HPDE6-E6E7 (cell line): ENCODE data around the gene ZCCHC4.
"Not testable (repeated sequence)": the region's sequence is repeated elsewhere in the genome, so short reads cannot be mapped to it uniquely, and the experiment has no call there.

Experiments
- DNase-seq: peaks from one replicate; pipeline ENCODE4 v3.0.0; 2011; ENCODE audit warnings: missing footprints; ENCODE audit errors: extremely low spot score

The ZCCHC4 gene

GRCh38 chr4:25320773-25321172, 8.2 kb downstream of the ZCCHC4 start:
- peak; percentile 77 for DNase-seq

DNA sequence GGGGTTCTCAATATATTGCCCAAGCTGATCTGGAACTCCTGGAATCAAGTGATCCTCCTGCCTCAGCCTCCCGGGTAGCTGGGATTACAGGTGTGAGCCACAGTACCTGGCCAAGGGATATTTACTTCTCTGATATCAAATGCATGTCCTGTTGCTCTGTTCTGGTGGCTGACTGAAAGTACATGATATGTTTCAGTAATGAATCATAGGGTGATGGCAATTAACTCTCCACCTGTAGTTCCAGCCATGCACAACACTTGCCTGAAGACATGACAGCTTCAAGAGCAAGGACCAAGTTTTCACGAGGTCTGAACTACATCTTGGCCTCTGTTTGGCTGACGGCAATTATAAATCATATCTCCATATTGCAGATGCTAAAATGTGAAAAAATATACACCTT, 9.1 kb downstream of the ZCCHC4 start:
- DNase-seq, result no peak

- DNase-seq, result not testable (repeated sequence)
These were observed 15.9 kb downstream of the ZCCHC4 start for GRCh38 chr4:25328463-25328862.

DNA sequence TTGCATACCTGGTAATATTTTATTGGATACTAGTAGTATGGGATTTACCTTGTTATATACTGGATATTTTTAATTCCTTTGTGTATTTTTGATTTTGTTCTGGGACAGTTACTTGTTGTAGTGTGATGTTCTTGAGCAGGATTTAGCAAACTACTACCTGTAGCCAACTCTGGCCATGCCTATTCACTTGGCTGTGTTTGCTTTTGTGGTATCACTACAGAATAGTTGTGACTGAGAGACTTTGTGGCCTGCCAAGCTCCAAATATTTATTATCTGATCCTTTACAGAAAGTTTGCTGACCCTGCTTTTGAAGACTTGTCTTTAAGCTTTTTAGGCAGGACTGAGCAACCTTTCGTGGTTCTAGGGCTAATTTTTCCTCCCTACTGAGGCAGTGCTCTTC, 17.8 kb downstream of the ZCCHC4 start:
- DNase-seq, result no peak

DNA sequence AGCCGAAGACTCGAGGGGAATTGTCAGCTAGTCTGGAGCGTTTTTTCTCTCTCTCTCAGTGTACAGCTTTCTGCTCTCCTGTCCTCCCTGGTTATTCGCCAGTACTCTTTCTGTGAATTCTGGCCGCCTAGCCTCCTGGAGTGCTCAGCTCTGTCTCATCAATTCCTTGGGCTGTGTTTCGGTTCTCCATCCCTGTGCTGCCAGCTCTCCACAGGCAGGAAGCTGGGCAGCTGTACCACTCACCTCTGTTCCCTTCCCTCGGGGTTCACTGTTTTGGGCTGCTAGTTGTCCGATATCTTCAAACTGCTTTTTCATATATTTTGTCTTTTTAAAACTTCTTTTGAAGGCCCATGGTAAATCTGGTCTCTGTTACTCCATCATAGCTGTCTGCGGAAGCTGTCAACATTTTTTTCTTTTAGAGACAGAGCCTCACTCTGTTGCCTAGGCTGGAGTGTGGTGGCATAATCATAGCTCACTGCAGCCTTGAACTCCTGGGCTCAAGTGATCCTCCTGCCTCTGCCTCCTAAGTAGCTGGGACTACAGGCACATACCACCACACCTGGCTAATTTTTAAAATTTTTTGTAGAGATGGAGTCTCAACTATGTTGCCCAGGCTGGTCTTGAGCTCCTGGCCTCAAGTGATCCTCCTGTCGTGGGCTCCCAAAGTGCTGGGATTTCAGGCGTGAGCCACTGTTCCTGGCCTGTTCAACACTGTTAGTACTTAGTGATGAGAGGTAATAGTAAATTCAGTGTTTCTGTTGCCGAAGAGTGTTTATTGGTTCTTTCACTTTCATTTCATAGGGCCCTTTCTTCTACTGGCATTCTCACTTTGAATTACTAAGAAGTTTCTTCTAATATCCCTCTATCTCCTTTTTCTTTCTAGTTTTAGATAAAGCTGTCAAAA, 18.6 kb downstream of the ZCCHC4 start:
- no peak for DNase-seq

DNA sequence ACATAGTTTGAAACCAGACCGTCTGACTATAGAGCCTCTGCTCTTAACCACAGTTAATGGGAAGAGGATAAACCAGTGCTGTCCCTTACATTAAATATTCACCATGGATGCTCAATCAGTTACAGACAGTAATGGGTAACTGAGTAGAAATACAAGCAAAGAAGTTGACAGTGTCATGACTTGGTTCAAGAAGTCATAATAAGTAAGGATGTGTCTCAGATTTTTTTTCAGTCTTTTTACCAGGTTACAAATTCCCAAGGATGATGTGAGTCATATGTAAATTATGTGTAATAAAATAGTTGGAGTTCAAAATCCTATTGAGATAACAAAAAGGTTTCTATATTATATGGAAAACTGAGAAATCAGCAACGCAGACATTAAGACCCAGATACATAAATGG, 31.1 kb downstream of the ZCCHC4 start:
- DNase-seq, result no peak

- no peak for DNase-seq
These were observed 33.2 kb downstream of the ZCCHC4 start for GRCh38 chr4:25345744-25346143.

DNA sequence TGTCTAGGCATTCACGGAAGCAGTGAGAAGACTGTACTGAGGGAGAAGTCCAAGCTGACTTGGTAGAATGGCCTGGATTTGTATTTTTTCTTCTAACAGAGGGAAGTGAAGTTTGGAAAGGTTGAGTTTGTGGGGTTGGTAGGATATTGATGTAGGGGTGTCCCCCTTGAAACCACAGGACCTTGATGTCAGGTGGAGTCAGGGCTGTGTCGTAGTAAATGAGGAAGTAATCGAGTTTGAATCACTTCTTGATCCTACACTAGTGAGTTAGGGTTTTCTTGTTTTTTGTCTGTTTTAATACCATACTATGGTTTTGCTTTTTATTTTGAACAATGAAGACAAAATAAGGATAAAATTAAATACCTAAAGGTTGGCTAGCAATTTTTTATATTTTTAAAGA, 34.3 kb downstream of the ZCCHC4 start:
- no peak for DNase-seq

GRCh38 chr4:25347473-25347872, 34.9 kb downstream of the ZCCHC4 start:
- no peak for DNase-seq

DNA sequence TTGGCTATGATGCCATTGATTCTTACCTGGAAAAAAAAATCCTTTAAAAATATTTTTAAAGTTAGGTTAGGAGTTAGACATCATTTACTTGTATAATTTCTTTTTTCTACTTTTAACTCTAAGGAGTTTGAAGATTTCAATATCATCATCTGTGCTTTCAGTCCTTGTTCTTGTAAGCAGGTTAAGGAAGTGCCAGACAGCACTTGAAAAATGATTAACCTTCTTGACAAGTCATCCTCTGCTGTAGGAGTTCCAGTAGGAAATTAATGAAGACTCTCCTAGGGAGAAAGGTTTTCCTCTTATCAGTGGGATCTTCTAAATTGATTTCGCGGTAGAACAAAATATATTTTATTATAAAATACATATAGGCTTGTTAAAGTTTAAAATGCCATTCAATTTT, 35.4 kb downstream of the ZCCHC4 start:
- no peak for DNase-seq

DNA sequence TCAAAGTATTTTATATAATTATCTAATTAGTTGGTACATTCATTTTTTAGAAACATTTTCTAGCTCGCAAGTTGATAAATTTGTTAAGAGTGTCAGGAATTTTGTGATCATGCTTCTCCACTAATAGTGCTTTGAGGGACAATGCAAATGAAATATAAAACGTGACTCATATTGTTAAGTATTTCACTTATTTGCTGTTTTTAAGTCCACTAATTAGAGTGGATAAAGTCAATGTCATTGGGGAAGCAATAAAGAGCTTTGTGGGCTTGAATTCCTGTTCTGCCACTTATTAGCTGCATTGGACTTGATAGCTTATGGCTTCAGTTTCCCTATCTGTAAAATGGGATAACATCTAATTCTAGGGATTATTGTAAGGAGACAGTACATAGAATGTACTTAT, 38.0 kb downstream of the ZCCHC4 start:
- DNase-seq, result no peak

GRCh38 chr4:25351777-25352416, 39.3 kb downstream of the ZCCHC4 start:
- peak; percentile 31 for DNase-seq

DNA sequence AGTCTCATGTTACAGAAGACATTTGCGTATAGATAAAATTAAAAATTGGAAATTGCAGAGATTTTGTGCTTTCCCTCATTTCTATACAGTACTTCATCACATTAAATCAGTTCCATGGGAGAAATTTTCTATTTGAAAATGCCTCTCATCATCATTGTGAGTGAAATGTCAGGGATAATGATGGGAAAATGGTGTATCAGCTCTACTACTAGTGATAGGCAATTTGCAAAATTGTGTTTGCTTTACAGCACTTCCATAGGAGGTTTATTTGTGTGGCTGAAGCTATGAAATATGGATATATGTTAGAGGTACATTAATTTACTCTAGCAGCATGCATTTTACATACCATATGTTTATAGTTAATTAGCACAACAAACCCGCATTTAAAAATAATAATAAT, 43.5 kb downstream of the ZCCHC4 start:
- no peak for DNase-seq

- DNase-seq, result no peak
These were observed 46.1 kb downstream of the ZCCHC4 start for GRCh38 chr4:25358515-25359275.

GRCh38 chr4:25361253-25361652, 48.7 kb downstream of the ZCCHC4 start:
- no peak for DNase-seq

DNA sequence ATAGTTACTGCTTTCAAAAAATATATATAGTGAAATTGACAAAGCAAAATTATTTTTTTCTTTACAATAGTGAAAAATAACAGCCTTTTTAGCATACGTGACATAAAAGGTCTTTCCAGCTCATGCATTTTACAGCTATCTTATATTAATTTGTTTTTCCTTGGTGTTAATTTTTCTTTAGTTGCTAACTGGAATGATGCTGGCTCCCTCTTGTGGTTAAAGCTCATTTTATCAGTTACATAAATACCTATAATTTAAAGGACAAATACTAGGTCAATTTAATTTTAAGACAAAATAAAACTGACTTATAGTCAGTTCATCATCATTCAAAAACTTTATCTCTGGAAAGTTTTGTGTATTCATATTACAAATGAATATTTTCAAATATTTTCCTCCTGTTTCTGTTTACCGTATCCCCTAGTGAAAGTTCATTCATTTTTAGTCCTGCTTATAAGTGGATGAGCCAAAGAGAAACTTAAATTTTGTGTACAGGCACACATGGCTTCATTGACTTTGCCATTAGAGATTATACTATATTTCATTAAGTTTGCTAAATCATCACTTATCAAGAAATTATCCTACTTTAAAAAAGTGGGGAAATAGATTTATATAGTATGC, 54.5 kb downstream of the ZCCHC4 start:
- DNase-seq, result no peak

- no peak for DNase-seq
These were observed 55.3 kb downstream of the ZCCHC4 start for GRCh38 chr4:25367877-25368276.

DNA sequence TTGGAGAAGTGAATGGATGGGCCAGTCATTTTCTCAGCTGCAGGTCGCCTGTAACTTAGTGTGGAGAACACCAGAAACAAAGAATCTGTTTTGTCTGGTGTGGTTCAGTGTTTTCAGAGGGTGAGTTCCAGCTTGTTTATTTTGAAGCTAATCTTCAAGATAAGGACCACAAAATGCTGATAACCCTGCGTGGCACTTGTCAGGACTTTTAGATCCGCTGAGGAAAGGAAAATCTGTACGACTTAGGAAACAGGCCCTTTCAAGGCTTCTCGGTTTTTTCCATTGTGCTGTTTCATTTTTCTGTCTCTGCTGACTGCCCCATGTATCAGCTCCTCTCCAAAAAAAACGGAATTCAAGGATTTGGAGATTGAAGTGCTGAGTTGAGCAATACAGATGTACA, 55.7 kb downstream of the ZCCHC4 start:
- DNase-seq, result no peak

- no peak for DNase-seq
These were observed 57.7 kb downstream of the ZCCHC4 start for GRCh38 chr4:25370242-25370641.

GRCh38 chr4:25372549-25372948, 60.0 kb downstream of the ZCCHC4 start:
- not testable (repeated sequence) for DNase-seq

- peak; percentile 84 for DNase-seq
These were observed 64.4 kb downstream of the ZCCHC4 start, which contains the start of gene ANAPC4 for GRCh38 chr4:25376754-25377571. Gene ANAPC4, plus strand, starts transcription at chr4:25377263. Its CDS starts 165 bp downstream, at chr4:25377428.
